ENCODE measurements around the gene TRIP12.
"Not testable (repeated sequence)": the region's sequence is repeated elsewhere in the genome, so short reads cannot be mapped to it uniquely, and the experiment has no call there.

TRIP12 gene

GRCh38 chr2:229852565-229852964 lies 69.2 kb downstream of the TRIP12 start:
- peaks cover 13% of the 10 kb centered on the region; the same call in 1 of the 2 replicates for H3K4me1 ChIP-seq (ENCODE audit: control insufficient read depth, low read length)
- TF ChIP-seq CTCF (IDR thresholded peaks at IDR 0.05; ENCODE audit: low read depth, low read length, poor library complexity, severe bottlenecking) (no peak), EZH2phosphoT487 (IDR thresholded peaks at IDR 0.05; ENCODE audit: borderline replicate concordance, low read length) (no peak)
- H3K9me3 ChIP-seq (ENCODE audit: control insufficient read depth, insufficient read depth, low read length), result no peaks in the 10 kb centered on the region
- no peaks in the 10 kb centered on the region for H3K27me3 ChIP-seq (ENCODE audit: control insufficient read depth, low read length)
- H3K27ac ChIP-seq (ENCODE audit: low read depth, low read length), result no peak overlapping the region
- no peaks in the 10 kb centered on the region for H3K9me2 ChIP-seq (replicated peaks; ENCODE audit: control insufficient read depth, low read length)
- H3K4me3 ChIP-seq (ENCODE audit: low read length), result no peak overlapping the region
- H3K4me2 ChIP-seq (ENCODE audit: low read length), result no peak overlapping the region
- no peaks in the 10 kb centered on the region for H3F3A ChIP-seq (ENCODE audit: control insufficient read depth, insufficient read depth)
- peaks cover 40% of the 10 kb centered on the region for H3K36me3 ChIP-seq (ENCODE audit: control insufficient read depth, low read length)
- H3K79me2 ChIP-seq (ENCODE audit: control insufficient read depth, low read length), result peaks cover 30% of the 10 kb centered on the region
- H4K20me1 ChIP-seq (ENCODE audit: control insufficient read depth, insufficient read depth, low read depth, low read length), result no peaks in the 10 kb centered on the region

GRCh38 chr2:229851870-229852269 lies 69.9 kb downstream of the TRIP12 start:
- Histone ChIP-seq H3K4me1 (ENCODE audit: control insufficient read depth, low read length) (peaks cover 12% of the 10 kb centered on the region; the same call in 1 of the 2 replicates), H3K9me3 (ENCODE audit: control insufficient read depth, insufficient read depth, low read length) (no peaks in the 10 kb centered on the region), H3K4me3 (ENCODE audit: low read length) (no peak overlapping the region), H3F3A (ENCODE audit: control insufficient read depth, insufficient read depth) (no peaks in the 10 kb centered on the region), H3K4me2 (ENCODE audit: low read length) (no peak overlapping the region), H4K20me1 (ENCODE audit: control insufficient read depth, insufficient read depth, low read depth, low read length) (no peaks in the 10 kb centered on the region), H3K79me2 (ENCODE audit: control insufficient read depth, low read length) (peaks cover 36% of the 10 kb centered on the region), H3K27ac (ENCODE audit: low read depth, low read length) (no peak overlapping the region), H3K9me2 (replicated peaks; ENCODE audit: control insufficient read depth, low read length) (no peaks in the 10 kb centered on the region), H3K27me3 (ENCODE audit: control insufficient read depth, low read length) (no peaks in the 10 kb centered on the region), H3K36me3 (ENCODE audit: control insufficient read depth, low read length) (peaks cover 43% of the 10 kb centered on the region)
- TF ChIP-seq EZH2phosphoT487 (IDR thresholded peaks at IDR 0.05; ENCODE audit: borderline replicate concordance, low read length) (no peak), CTCF (IDR thresholded peaks at IDR 0.05; ENCODE audit: low read depth, low read length, poor library complexity, severe bottlenecking) (no peak)

GRCh38 chr2:229850355-229851275 lies 71.2 kb downstream of the TRIP12 start:
- H3K27ac ChIP-seq (ENCODE audit: low read depth, low read length); H3K9me3 ChIP-seq (ENCODE audit: control insufficient read depth, insufficient read depth, low read length); H3K4me1 ChIP-seq (ENCODE audit: control insufficient read depth, low read length); H3K4me3 ChIP-seq (ENCODE audit: low read length); H3K4me2 ChIP-seq (ENCODE audit: low read length); H4K20me1 ChIP-seq (ENCODE audit: control insufficient read depth, insufficient read depth, low read depth, low read length); H3F3A ChIP-seq (ENCODE audit: control insufficient read depth, insufficient read depth); H3K9me2 ChIP-seq (replicated peaks; ENCODE audit: control insufficient read depth, low read length); H3K27me3 ChIP-seq (ENCODE audit: control insufficient read depth, low read length): not testable (repeated sequence)
- Histone ChIP-seq H3K79me2 (ENCODE audit: control insufficient read depth, low read length) (peaks cover 34% of the 10 kb centered on the region), H3K36me3 (ENCODE audit: control insufficient read depth, low read length) (peaks cover 39% of the 10 kb centered on the region)

- Histone ChIP-seq H3F3A (ENCODE audit: control insufficient read depth, insufficient read depth) (no peaks in the 10 kb centered on the region), H3K4me1 (ENCODE audit: control insufficient read depth, low read length) (peaks cover 4% of the 10 kb centered on the region; the same call in 1 of the 2 replicates), H3K27me3 (ENCODE audit: control insufficient read depth, low read length) (no peaks in the 10 kb centered on the region), H3K9me3 (ENCODE audit: control insufficient read depth, insufficient read depth, low read length) (no peaks in the 10 kb centered on the region), H3K9me2 (replicated peaks; ENCODE audit: control insufficient read depth, low read length) (no peaks in the 10 kb centered on the region), H4K20me1 (ENCODE audit: control insufficient read depth, insufficient read depth, low read depth, low read length) (no peaks in the 10 kb centered on the region), H3K36me3 (ENCODE audit: control insufficient read depth, low read length) (peaks cover 26% of the 10 kb centered on the region), H3K27ac (ENCODE audit: low read depth, low read length) (no peak overlapping the region), H3K79me2 (ENCODE audit: control insufficient read depth, low read length) (peaks cover 25% of the 10 kb centered on the region), H3K4me2 (ENCODE audit: low read length) (no peak overlapping the region), H3K4me3 (ENCODE audit: low read length) (no peak overlapping the region)
- TF ChIP-seq EZH2phosphoT487 (IDR thresholded peaks at IDR 0.05; ENCODE audit: borderline replicate concordance, low read length) (no peak), CTCF (IDR thresholded peaks at IDR 0.05; ENCODE audit: low read depth, low read length, poor library complexity, severe bottlenecking) (no peak)
Measured at GRCh38 chr2:229849073-229849472, 72.7 kb downstream of the TRIP12 start.
